Spinal cord (tissue), 10 donors: ENCODE results near the gene UBE2J2. TPM values are rescaled to one million over a fixed set of nuclear protein-coding genes. Genes with fewer than 3 reads are reported as not detected.
A peak's percentile ranks its signal among the peaks of the same experiment; 100 is the strongest.

Experiments
- DNase-seq, 6 donors: peaks; one replicate each; pipeline versions ENCODE4 v3.0.0 to v3.0.0-alpha.2; 2013 to 2015; ENCODE audit warnings: low spot score in 6 of 6, low read depth in 4 of 6
- H3K27ac ChIP-seq: one replicate; pipeline ENCODE4 v1.5.1; 2013; ENCODE audit warnings: low read depth, low read length, control low read depth
- H3K27me3 ChIP-seq: one replicate; pipeline ENCODE4 v1.6.1; 2013; ENCODE audit warnings: low read length; ENCODE audit not compliant: control insufficient read depth, insufficient read depth
- H3K36me3 ChIP-seq: one replicate; pipeline ENCODE4 v1.6.1; 2013; ENCODE audit warnings: low read length; ENCODE audit not compliant: control insufficient read depth, insufficient read depth
- H3K4me1 ChIP-seq: one replicate; pipeline ENCODE4 v1.6.1; 2013; ENCODE audit warnings: low read length; ENCODE audit not compliant: control insufficient read depth, insufficient read depth
- H3K4me3 ChIP-seq: one replicate; pipeline ENCODE4 v1.5.1; 2013; ENCODE audit warnings: low read depth, low read length, control low read depth
- H3K9me3 ChIP-seq: one replicate; pipeline ENCODE4 v1.6.1; 2013; ENCODE audit warnings: low read length; ENCODE audit not compliant: control insufficient read depth, insufficient read depth
- WGBS: methylation state at CpG from one replicate; pipeline ENCODE4 v1.1.5; 2013; ENCODE audit warnings: missing lambda C conversion rate; ENCODE audit not compliant: insufficient coverage; 5-methylcytosine and 5-hydroxymethylcytosine counted together
- polyA plus RNA-seq, 2 donors: library from polyadenylated mRNA; unstranded; fragments of 120-200 nt; gene quantifications; one replicate each; pipeline ENCODE4 v1.2.1, GENCODE V29; 2013; ENCODE audit not compliant: insufficient read length in 2 of 2
- total RNA-seq, 2 donors: library from RNA; depleted of rRNA in 1 of 2; stranded (reverse); fragments of 120-200 nt in 1 of 2; fragments of >200 nt in 1 of 2; gene quantifications; one replicate each; pipeline versions ENCODE4 v1.2.3 to v1.2.4, GENCODE V29; 2013 to 2014
- donor health status: healthy.

Gene UBE2J2
- total and polyA plus RNA-seq, 4 donors: 26.4 to 82.9 (median 54.0) TPM

GRCh38 chr1:1208713-1209433, 64.8 kb downstream of the UBE2J2 start:
- no peaks in the 10 kb centered on the region for H3K9me3 ChIP-seq
- 76% methylated on average over 26 of the region's 38 CpGs for WGBS
- H3K4me1 ChIP-seq: peaks cover 21% of the 10 kb centered on the region
- no peak overlapping the region for H3K4me3 ChIP-seq
- no peak overlapping the region for H3K27ac ChIP-seq
- DNase-seq: no peak
- peaks cover 5% of the 10 kb centered on the region for H3K36me3 ChIP-seq
- peaks cover 30% of the 10 kb centered on the region for H3K27me3 ChIP-seq

GRCh38 chr1:1207571-1207892, 66.1 kb downstream of the UBE2J2 start:
- H3K9me3 ChIP-seq: no peaks in the 10 kb centered on the region
- no peak for DNase-seq
- peaks cover 21% of the 10 kb centered on the region for H3K4me1 ChIP-seq
- no peak overlapping the region for H3K4me3 ChIP-seq
- no peak overlapping the region for H3K27ac ChIP-seq
- no peaks in the 10 kb centered on the region for H3K36me3 ChIP-seq
- WGBS: 82% methylated on average over 6 of the region's 11 CpGs
- peaks cover 30% of the 10 kb centered on the region for H3K27me3 ChIP-seq

GRCh38 chr1:1206966-1207531, 66.6 kb downstream of the UBE2J2 start:
- DNase-seq: no peak

GRCh38 chr1:1206376-1206965, 67.2 kb downstream of the UBE2J2 start, which contains the start of gene TNFRSF18:
TSS of gene TNFRSF18 (minus strand) at chr1:1206592. CDS start at chr1:1206571, 21 bp downstream.
- H3K36me3 ChIP-seq: no peaks in the 10 kb centered on the region
- H3K4me1 ChIP-seq: peaks cover 21% of the 10 kb centered on the region
- WGBS: 4% methylated on average over 49 of the region's 49 CpGs
- peak in 1 of 6 donors; percentile 3 for DNase-seq
- no peak within 1 kb of the TSS for H3K4me3 ChIP-seq
- peaks cover 30% of the 10 kb centered on the region for H3K27me3 ChIP-seq
- H3K27ac ChIP-seq: no peak within 1 kb of the TSS
- H3K9me3 ChIP-seq: no peaks in the 10 kb centered on the region

More at GRCh38 chr1:1206966-1207531, 66.6 kb downstream of the UBE2J2 start:
- Histone ChIP-seq H3K4me1 (peaks cover 21% of the 10 kb centered on the region), H3K9me3 (no peaks in the 10 kb centered on the region), H3K27ac (no peak overlapping the region), H3K36me3 (no peaks in the 10 kb centered on the region), H3K27me3 (peaks cover 30% of the 10 kb centered on the region), H3K4me3 (no peak overlapping the region)
- WGBS: 66% methylated on average over 13 of the region's 19 CpGs

- no peak for DNase-seq
- Histone ChIP-seq H3K4me1 (peaks cover 23% of the 10 kb centered on the region), H3K27ac (no peak overlapping the region), H3K4me3 (no peak overlapping the region), H3K9me3 (no peaks in the 10 kb centered on the region), H3K27me3 (peaks cover 31% of the 10 kb centered on the region), H3K36me3 (no peaks in the 10 kb centered on the region)
- 21% methylated on average over 31 of the region's 31 CpGs for WGBS
Measured at GRCh38 chr1:1205769-1206375, 67.8 kb downstream of the UBE2J2 start.

- H3K36me3 ChIP-seq: no peaks in the 10 kb centered on the region
- H3K4me3 ChIP-seq: no peak overlapping the region
- H3K27ac ChIP-seq: no peak overlapping the region
- peaks cover 34% of the 10 kb centered on the region for H3K27me3 ChIP-seq
- 85% methylated on average over 19 of the region's 19 CpGs for WGBS
- no peak for DNase-seq
- H3K9me3 ChIP-seq: no peaks in the 10 kb centered on the region
- H3K4me1 ChIP-seq: peaks cover 27% of the 10 kb centered on the region
Measured at GRCh38 chr1:1204998-1205768, 68.5 kb downstream of the UBE2J2 start.

- no peaks in the 10 kb centered on the region for H3K36me3 ChIP-seq
- no peaks in the 10 kb centered on the region for H3K9me3 ChIP-seq
- H3K4me1 ChIP-seq: peaks cover 27% of the 10 kb centered on the region
- no peak overlapping the region for H3K27ac ChIP-seq
- WGBS: 100% methylated on average over 7 of the region's 8 CpGs
- H3K4me3 ChIP-seq: no peak overlapping the region
- DNase-seq: no peak
- H3K27me3 ChIP-seq: peaks cover 34% of the 10 kb centered on the region
Measured at GRCh38 chr1:1204425-1204920, 69.2 kb downstream of the UBE2J2 start.
